SK-N-MC (cell line): ENCODE measurements around the gene SEPTIN6.

ENCODE experiments used
- EZH2 ChIP-seq: fragments of 200-600 bp; sonication (generic); IDR thresholded peaks from one replicate; pipeline ENCODE4 v1.6.1; 2017; ENCODE audit warnings: antibody characterized with exemption
- POLR2AphosphoS5 ChIP-seq: IDR thresholded peaks from 2 replicates; pipeline ENCODE4 v1.6.1; 2012; ENCODE audit warnings: mild to moderate bottlenecking, low read depth, low read length, borderline replicate concordance

GRCh38 chrX:119659522-119659921 lies 33.4 kb downstream of the SEPTIN6 start:
- TF ChIP-seq POLR2AphosphoS5: no peak
- TF ChIP-seq EZH2: no peak
